Fibroblast of lung (primary cell): Measurements from ENCODE around the gene TBC1D14. TPM values are rescaled to one million over a fixed set of nuclear protein-coding genes. Genes with fewer than 3 reads are reported as not detected.

Experiments
- DNase-seq, 2 donors: peaks; one replicate each; pipeline versions ENCODE4 v3.0.0 to v3.0.0-alpha.2; 2010; ENCODE audit warnings: low read depth in 2 of 2
- H2AFZ ChIP-seq: 2 replicates; pipeline ENCODE4 v1.5.1; 2012; ENCODE audit warnings: low read length, control low read depth, inconsistent platforms
- H3K27ac ChIP-seq: 2 replicates; pipeline ENCODE4 v1.5.1; 2011; ENCODE audit warnings: low read length, control low read depth; ENCODE audit not compliant: insufficient read depth
- H3K27me3 ChIP-seq: 2 replicates; pipeline ENCODE4 v1.5.1; 2011; ENCODE audit warnings: mild to moderate bottlenecking, low read length; ENCODE audit not compliant: control insufficient read depth, insufficient read depth
- H3K36me3 ChIP-seq: 2 replicates; pipeline ENCODE4 v1.5.1; 2011; ENCODE audit warnings: low read length; ENCODE audit not compliant: control insufficient read depth, insufficient read depth
- H3K4me1 ChIP-seq: 2 replicates; pipeline ENCODE4 v1.5.1; 2011; ENCODE audit warnings: low read length; ENCODE audit not compliant: control insufficient read depth, insufficient read depth; ENCODE audit errors: extremely low read depth
- H3K4me2 ChIP-seq: 2 replicates; pipeline ENCODE4 v1.5.1; 2011; ENCODE audit warnings: low read length, control low read depth; ENCODE audit not compliant: insufficient read depth; ENCODE audit errors: extremely low read depth
- H3K4me3 ChIP-seq, 4 experiments: fragments of 200-600 bp in 1 of 4; sonication (generic) in 1 of 4; replicated peaks in 1 of 4; 2 replicates each; pipeline ENCODE4 v1.5.1; 2011 to 2016; ENCODE audit warnings: low read length in 4 of 4, low read depth in 3 of 4, mild to moderate bottlenecking in 3 of 4, control low read depth in 2 of 4, inconsistent platforms in 1 of 4, mixed read lengths in 1 of 4; ENCODE audit not compliant: insufficient read depth in 1 of 4; ENCODE audit errors: control extremely low read depth in 1 of 4
- H3K79me2 ChIP-seq: 2 replicates; pipeline ENCODE4 v1.5.1; 2012; ENCODE audit warnings: mild to moderate bottlenecking, low read length, inconsistent platforms; ENCODE audit not compliant: control insufficient read depth, insufficient read depth
- H3K9ac ChIP-seq: 2 replicates; pipeline ENCODE4 v1.5.1; 2011; ENCODE audit warnings: mild to moderate bottlenecking, low read length, control low read depth; ENCODE audit not compliant: insufficient read depth
- H3K9me3 ChIP-seq: 2 replicates; pipeline ENCODE4 v1.5.1; 2012; ENCODE audit warnings: low read depth, low read length; ENCODE audit not compliant: control insufficient read depth, insufficient read depth
- H4K20me1 ChIP-seq: 2 replicates; pipeline ENCODE4 v1.5.1; 2011; ENCODE audit warnings: low read length; ENCODE audit not compliant: control insufficient read depth, insufficient read depth; ENCODE audit errors: extremely low read depth
- CTCF ChIP-seq, 2 donors: IDR thresholded peaks in 1 of 2; conservative IDR thresholded peaks in 1 of 2; 1 replicate in 1 of 2; 2 replicates in 1 of 2; pipeline ENCODE4 v1.5.1; 2011 to 2012; ENCODE audit warnings: low read length in 2 of 2, control low read depth in 1 of 2, inconsistent platforms in 1 of 2, low read depth in 1 of 2, mild to moderate bottlenecking in 1 of 2
- EZH2 ChIP-seq: IDR thresholded peaks from 2 replicates; pipeline ENCODE4 v1.5.1; 2012; ENCODE audit warnings: low read length, control low read depth, mild to moderate bottlenecking; ENCODE audit errors: missing control alignments
- polyA plus RNA-seq, 2 donors: library from polyadenylated mRNA; depleted of rRNA in 1 of 2; stranded (reverse) in 1 of 2; unstranded in 1 of 2; fragments of >200 nt; gene quantifications; 2 replicates each; pipeline ENCODE4 v1.2.1, GENCODE V29; 2011 to 2012; ENCODE audit warnings: missing spikeins in 1 of 2
- total RNA-seq: library from RNA; depleted of rRNA; stranded (reverse); fragments of >200 nt; gene quantifications from 2 replicates; pipeline ENCODE4 v1.2.1, GENCODE V29; 2014

TBC1D14 gene
- total and polyA plus RNA-seq, 2 donors (not counting 1 experiment from before 2014, with no cell fraction given), result 26.9 to 37.7 TPM

- H3K79me2 ChIP-seq, result peaks cover 25% of the 10 kb centered on the region
- peak; percentile 90 to 93 for DNase-seq
- H3K4me3 ChIP-seq, result peak overlapping the region; percentile 82 to 95 (median 87)
- H4K20me1 ChIP-seq, result no peaks in the 10 kb centered on the region
- H3K4me1 ChIP-seq, result peaks cover 6% of the 10 kb centered on the region
- peak overlapping the region; percentile 72 for H3K9ac ChIP-seq
- H3K9me3 ChIP-seq, result no peaks in the 10 kb centered on the region
- TF ChIP-seq EZH2 (no peak), CTCF (conservative IDR thresholded peaks at IDR 0.05 in 1 of 2, IDR thresholded peaks at IDR 0.05 in 1 of 2; ENCODE audit: low read depth in 1 of 2, low read length in 2 of 2) (no peak)
- no peaks in the 10 kb centered on the region for H3K27me3 ChIP-seq
- peak overlapping the region; percentile 85 for H2AFZ ChIP-seq
- peak overlapping the region; percentile 92 for H3K27ac ChIP-seq
- H3K4me2 ChIP-seq, result peak overlapping the region; percentile 97
- no peaks in the 10 kb centered on the region for H3K36me3 ChIP-seq
Measured at GRCh38 chr4:6986781-6987587, 77.4 kb downstream of the TBC1D14 start.

- Histone ChIP-seq H3K9ac (peak overlapping the region; percentile 66), H3K79me2 (peaks cover 31% of the 10 kb centered on the region)
Measured at GRCh38 chr4:6987588-6987961, 77.9 kb downstream of the TBC1D14 start.

More at GRCh38 chr4:6987588-6987961, 77.9 kb downstream of the TBC1D14 start:
- Histone ChIP-seq H2AFZ (peak overlapping the region; percentile 85), H3K4me2 (peak overlapping the region; percentile 97), H3K27me3 (no peaks in the 10 kb centered on the region), H4K20me1 (no peaks in the 10 kb centered on the region), H3K36me3 (no peaks in the 10 kb centered on the region), H3K9me3 (no peaks in the 10 kb centered on the region), H3K4me1 (peaks cover 8% of the 10 kb centered on the region), H3K4me3 (peak overlapping the region; percentile 79 to 95 (median 86)), H3K27ac (peak overlapping the region; percentile 80)
- DNase-seq, result peak in 1 of 2 donors; percentile 38
- no peak for TF ChIP-seq CTCF (conservative IDR thresholded peaks at IDR 0.05 in 1 of 2, IDR thresholded peaks at IDR 0.05 in 1 of 2; ENCODE audit: low read depth in 1 of 2, low read length in 2 of 2)
